Measurements from ENCODE around the gene CD9. TPM values are rescaled to one million over a fixed set of nuclear protein-coding genes. Genes with fewer than 3 reads are reported as not detected.

The CD9 gene
- total and polyA plus RNA-seq, 2 donors (not counting 1 experiment from before 2014, with no cell fraction given), result 7.2 to 12.8 TPM

DNA sequence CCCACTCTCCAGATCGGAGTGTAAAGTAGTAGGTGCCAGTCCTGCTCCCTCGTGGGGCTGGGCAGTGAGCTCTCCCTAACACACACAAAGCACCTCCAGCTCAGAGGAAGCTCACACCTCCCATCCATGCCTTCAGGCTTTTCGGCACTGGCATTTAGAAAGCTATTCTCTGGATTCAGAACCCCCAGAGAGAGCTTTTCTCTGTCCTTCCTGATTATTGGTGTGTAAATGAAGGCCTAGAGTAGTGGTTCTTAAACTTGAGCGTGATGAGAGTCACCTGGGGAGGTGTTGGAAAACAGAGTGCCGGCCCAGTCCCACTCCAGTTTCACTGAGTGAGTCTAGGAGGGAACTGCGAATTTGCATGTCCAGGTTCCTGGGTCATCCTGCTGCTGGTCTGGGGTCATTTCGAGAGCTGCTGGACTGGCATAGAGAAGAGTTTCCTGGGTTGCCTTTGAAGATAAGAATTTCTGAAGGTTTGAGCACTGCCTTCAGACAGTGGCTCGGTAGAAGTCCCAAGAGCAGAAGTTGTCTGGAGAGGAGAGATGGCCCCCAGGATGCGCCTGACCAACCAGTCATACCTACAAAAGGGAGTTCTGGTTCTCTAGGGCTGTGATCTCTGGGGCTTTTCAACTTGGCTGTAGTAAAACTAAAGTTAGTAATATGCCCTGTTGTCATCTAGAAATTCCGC is 15.1 kb downstream of the CD9 start:
- Histone ChIP-seq H3K4me1 (ENCODE audit: control insufficient read depth in 2 of 2, insufficient read depth in 2 of 2, low read length in 2 of 2) (peaks cover 7 to 25% of the 10 kb centered on the region in 2 donors), H3K36me3 (replicated peaks in 1 of 2; ENCODE audit: control extremely low read depth in 1 of 2, control insufficient read depth in 1 of 2, extremely low read depth in 1 of 2, insufficient read depth in 2 of 2, low read length in 1 of 2) (no peaks in the 10 kb centered on the region), H3K9ac (ENCODE audit: low read length) (no peak overlapping the region), H3K79me2 (ENCODE audit: control insufficient read depth, insufficient read depth, low read length) (peaks cover 14% of the 10 kb centered on the region), H3K4me2 (replicated peaks; ENCODE audit: low read depth, low read length, poor library complexity, severe bottlenecking) (no peak overlapping the region), H2AFZ (ENCODE audit: insufficient read depth, low read depth, low read length, poor library complexity, severe bottlenecking) (no peak overlapping the region), H3K27me3 (replicated peaks in 1 of 4; ENCODE audit: control extremely low read depth in 1 of 4, control insufficient read depth in 3 of 4, insufficient read depth in 4 of 4, low read length in 3 of 4) (peaks cover 0 to 2% (median 0%) of the 10 kb centered on the region in 4 experiments), H3K9me3 (ENCODE audit: control extremely low read depth in 1 of 3, control insufficient read depth in 2 of 3, insufficient read depth in 1 of 3, low read length in 2 of 3) (peaks cover 0 to 2% (median 0%) of the 10 kb centered on the region in 3 donors), H3K4me3 (ENCODE audit: control extremely low read depth in 1 of 5, extremely low read depth in 1 of 5, insufficient read depth in 1 of 5, low read depth in 2 of 5, low read length in 4 of 5) (no peak overlapping the region), H3K27ac (ENCODE audit: low read length in 2 of 2) (no peak overlapping the region), H4K20me1 (ENCODE audit: control insufficient read depth, insufficient read depth, low read length, poor library complexity, severe bottlenecking) (no peaks in the 10 kb centered on the region)
- DNase-seq (no peak), ATAC-seq (ENCODE audit: low read depth) (no peak)
- peaks cover 12% of the 10 kb centered on the region for H3K4me1 Mint-ChIP-seq
- TF ChIP-seq, protein P1, sequence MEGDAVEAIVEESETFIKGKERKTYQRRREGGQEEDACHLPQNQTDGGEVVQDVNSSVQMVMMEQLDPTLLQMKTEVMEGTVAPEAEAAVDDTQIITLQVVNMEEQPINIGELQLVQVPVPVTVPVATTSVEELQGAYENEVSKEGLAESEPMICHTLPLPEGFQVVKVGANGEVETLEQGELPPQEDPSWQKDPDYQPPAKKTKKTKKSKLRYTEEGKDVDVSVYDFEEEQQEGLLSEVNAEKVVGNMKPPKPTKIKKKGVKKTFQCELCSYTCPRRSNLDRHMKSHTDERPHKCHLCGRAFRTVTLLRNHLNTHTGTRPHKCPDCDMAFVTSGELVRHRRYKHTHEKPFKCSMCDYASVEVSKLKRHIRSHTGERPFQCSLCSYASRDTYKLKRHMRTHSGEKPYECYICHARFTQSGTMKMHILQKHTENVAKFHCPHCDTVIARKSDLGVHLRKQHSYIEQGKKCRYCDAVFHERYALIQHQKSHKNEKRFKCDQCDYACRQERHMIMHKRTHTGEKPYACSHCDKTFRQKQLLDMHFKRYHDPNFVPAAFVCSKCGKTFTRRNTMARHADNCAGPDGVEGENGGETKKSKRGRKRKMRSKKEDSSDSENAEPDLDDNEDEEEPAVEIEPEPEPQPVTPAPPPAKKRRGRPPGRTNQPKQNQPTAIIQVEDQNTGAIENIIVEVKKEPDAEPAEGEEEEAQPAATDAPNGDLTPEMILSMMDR (IDR thresholded peaks at IDR 0.05), result no peak
- TF ChIP-seq EZH2 (IDR thresholded peaks at IDR 0.05; ENCODE audit: borderline replicate concordance, insufficient read depth, low read depth, low read length, poor library complexity, severe bottlenecking), result no peak
- ChIA-PET CTCF (no interaction called here), POLR2A (no interaction called here)
- H3K9me3 Mint-ChIP-seq (ENCODE audit: insufficient read depth), result no peaks in the 10 kb centered on the region
- no peak overlapping the region for H3K4me3 Mint-ChIP-seq
- H3K27ac Mint-ChIP-seq, result no peak overlapping the region
- WGBS (ENCODE audit: insufficient coverage), result 67% methylated on average over 6 of the region's 10 CpGs
- H3K27me3 Mint-ChIP-seq, result peaks cover 5% of the 10 kb centered on the region
- intact Hi-C loops (cut with micrococcal nuclease), result no loop called here

DNA sequence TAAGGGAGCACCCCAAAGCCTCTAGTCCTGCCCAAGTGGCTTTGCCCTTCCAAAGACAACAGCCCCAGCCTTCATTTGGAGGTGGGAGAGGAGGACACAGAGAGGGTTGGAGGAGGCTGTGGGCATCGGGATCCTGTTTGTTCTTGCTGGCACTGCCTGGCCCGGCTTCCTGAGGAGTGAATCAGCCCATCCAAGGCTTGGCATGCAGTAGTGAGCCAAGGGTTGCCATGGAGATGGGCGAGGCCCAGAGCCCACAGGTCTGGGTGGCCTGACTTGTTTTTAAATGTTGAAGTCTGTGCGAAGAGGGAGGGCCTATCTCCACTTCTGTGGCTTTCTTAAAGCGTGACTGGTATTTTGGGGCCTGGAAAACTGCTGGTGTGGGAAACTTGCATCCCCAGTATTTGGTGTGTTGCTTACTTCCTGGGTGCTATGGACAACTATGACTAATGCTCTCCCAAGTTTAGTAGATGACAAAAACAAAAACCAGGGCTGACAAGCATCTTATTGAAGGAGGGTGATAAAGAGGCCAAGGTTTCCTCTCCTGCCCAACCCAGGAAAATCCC is 15.8 kb downstream of the CD9 start:
- Mint-ChIP-seq H3K9me3 (ENCODE audit: insufficient read depth) (no peaks in the 10 kb centered on the region), H3K27me3 (peaks cover 5% of the 10 kb centered on the region), H3K4me1 (peaks cover 8% of the 10 kb centered on the region), H3K4me3 (no peak overlapping the region), H3K27ac (no peak overlapping the region)
- Histone ChIP-seq H3K27me3 (replicated peaks in 1 of 4; ENCODE audit: control extremely low read depth in 1 of 4, control insufficient read depth in 3 of 4, insufficient read depth in 4 of 4, low read length in 3 of 4) (no peaks in the 10 kb centered on the region), H3K9me3 (ENCODE audit: control extremely low read depth in 1 of 3, control insufficient read depth in 2 of 3, insufficient read depth in 1 of 3, low read length in 2 of 3) (no peaks in the 10 kb centered on the region), H3K79me2 (ENCODE audit: control insufficient read depth, insufficient read depth, low read length) (peaks cover 16% of the 10 kb centered on the region), H3K27ac (ENCODE audit: low read length in 2 of 2) (no peak overlapping the region), H2AFZ (ENCODE audit: insufficient read depth, low read depth, low read length, poor library complexity, severe bottlenecking) (no peak overlapping the region), H3K4me3 (ENCODE audit: control extremely low read depth in 1 of 5, extremely low read depth in 1 of 5, insufficient read depth in 1 of 5, low read depth in 2 of 5, low read length in 4 of 5) (no peak overlapping the region), H3K9ac (ENCODE audit: low read length) (no peak overlapping the region), H3K4me2 (replicated peaks; ENCODE audit: low read depth, low read length, poor library complexity, severe bottlenecking) (no peak overlapping the region), H3K4me1 (ENCODE audit: control insufficient read depth in 2 of 2, insufficient read depth in 2 of 2, low read length in 2 of 2) (peaks cover 3 to 19% of the 10 kb centered on the region in 2 donors), H3K36me3 (replicated peaks in 1 of 2; ENCODE audit: control extremely low read depth in 1 of 2, control insufficient read depth in 1 of 2, extremely low read depth in 1 of 2, insufficient read depth in 2 of 2, low read length in 1 of 2) (no peaks in the 10 kb centered on the region), H4K20me1 (ENCODE audit: control insufficient read depth, insufficient read depth, low read length, poor library complexity, severe bottlenecking) (no peaks in the 10 kb centered on the region)
- intact Hi-C loops (cut with micrococcal nuclease), result no loop called here
- WGBS (ENCODE audit: insufficient coverage), result 70% methylated on average over 5 of the region's 5 CpGs
- TF ChIP-seq EZH2 (IDR thresholded peaks at IDR 0.05; ENCODE audit: borderline replicate concordance, insufficient read depth, low read depth, low read length, poor library complexity, severe bottlenecking), result no peak
- TF ChIP-seq, protein P1 (IDR thresholded peaks at IDR 0.05), result no peak
- DNase-seq (no peak), ATAC-seq (ENCODE audit: low read depth) (no peak)
- CTCF ChIA-PET, result no interaction called here
- POLR2A ChIA-PET, result no interaction called here

Data from B cell (primary cell).